NCI-H510A (cell line): ENCODE measurements around the gene ST6GALNAC3.
"Not testable (repeated sequence)": the region's sequence is repeated elsewhere in the genome, so short reads cannot be mapped to it uniquely, and the experiment has no call there.

Source experiments
- DNase-seq: peaks from one replicate; lab custom pipeline; 2025; lab: John Stamatoyannopoulos, UW

ST6GALNAC3 gene

DNA sequence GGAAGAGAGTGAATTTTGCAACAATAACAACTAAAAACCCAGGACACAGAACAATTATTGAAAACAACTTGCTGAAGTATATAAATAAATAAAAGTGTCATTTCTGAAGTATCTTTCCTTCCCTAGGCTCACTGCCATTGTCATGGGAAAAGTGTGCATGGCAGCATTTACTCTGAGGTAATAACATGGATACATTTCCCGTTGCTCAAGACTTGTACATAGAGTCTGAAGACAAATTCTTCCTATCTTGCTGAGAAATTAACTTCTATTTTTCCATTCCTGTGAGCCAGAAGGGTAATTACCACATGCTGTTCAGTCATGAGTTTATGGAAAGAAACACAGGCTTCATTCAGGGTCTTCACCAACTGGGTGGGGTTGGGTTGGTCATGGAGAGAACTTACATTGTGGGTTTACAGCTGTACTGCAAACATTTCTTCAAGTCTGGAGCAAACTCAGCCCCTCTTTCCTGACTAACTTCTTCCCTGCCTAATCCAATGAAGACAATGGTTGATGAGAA is 32.2 kb downstream of the ST6GALNAC3 start:
- DNase-seq: no peak

GRCh38 chr1:76109404-76109803 is 34.9 kb downstream of the ST6GALNAC3 start:
- DNase-seq: no peak

GRCh38 chr1:76109901-76110560 is 35.5 kb downstream of the ST6GALNAC3 start:
- DNase-seq: no peak

GRCh38 chr1:76110666-76111065 is 36.1 kb downstream of the ST6GALNAC3 start:
- DNase-seq: no peak

DNA sequence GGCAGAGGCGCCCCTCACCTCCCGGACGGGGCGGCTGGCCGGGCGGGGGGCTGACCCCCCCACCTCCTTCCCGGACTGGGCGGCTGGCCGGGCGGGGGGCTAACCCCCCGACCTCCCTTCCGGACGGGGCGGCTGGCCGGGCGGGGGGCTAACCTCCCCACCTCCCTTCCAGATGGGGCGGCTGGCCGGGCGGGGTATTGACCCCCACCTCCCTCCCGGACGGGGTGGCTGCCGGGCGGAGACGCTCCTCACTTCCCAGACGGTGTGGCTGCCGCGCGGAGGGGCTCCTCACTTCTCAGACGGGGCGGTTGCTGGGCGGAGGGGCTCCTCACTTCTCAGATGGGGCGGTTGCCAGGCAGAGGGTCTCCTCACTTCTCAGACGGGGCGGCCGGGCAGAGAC is 37.8 kb downstream of the ST6GALNAC3 start:
- not testable (repeated sequence) for DNase-seq

GRCh38 chr1:76113446-76113845 is 38.9 kb downstream of the ST6GALNAC3 start:
- no peak for DNase-seq

DNA sequence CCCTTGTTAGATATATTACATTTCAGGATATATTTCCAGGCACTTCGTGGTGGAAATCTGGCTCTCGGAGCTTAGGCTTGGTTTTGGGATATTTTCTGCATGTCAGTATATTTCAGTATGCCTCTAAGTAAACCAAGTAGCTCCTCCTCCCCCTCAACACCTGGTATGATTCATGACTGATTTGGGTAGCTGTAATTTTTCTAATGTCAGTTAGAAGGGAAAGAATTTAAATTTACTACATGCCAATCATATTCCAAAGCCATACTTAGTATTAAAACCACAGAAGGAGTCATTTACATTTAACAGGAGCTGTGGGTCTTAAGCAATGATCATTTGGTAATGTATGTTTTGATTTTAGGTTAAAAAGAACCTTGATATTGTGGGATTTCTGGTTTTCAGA is 40.6 kb downstream of the ST6GALNAC3 start:
- no peak for DNase-seq

GRCh38 chr1:76121850-76122249 is 47.3 kb downstream of the ST6GALNAC3 start:
- no peak for DNase-seq

GRCh38 chr1:76122271-76122670 is 47.7 kb downstream of the ST6GALNAC3 start:
- no peak for DNase-seq

DNA sequence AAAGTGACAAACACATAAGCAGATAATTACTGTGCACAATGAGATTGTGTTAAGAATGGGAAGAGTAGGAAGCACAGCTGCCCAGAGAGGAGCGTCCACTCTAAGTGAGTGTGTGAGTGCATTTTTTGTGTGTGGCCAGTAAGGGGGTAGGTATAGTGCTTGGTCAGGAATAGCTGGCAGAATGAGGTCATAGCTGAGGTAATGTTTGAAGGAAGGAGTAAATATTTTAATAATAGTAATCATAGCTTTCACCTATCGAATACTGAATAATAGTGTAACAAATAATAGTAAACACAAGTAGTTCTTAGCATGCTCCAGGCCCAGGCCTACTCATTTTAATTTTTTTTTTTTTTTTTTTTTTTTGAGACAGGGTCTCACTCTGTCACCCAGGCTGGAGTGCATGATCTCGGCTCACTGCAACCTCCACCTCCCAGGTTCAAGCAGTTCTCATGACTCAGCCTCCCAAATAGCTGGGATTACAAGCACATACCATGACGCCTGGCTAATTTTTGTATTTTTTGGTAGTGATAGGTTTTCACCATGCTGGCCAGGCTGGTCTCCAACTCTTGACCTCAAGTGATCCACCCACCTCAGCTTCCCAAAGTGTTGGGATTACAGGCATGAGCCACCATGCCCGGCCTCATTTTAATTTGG is 49.0 kb downstream of the ST6GALNAC3 start:
- DNase-seq: not testable (repeated sequence)

- no peak for DNase-seq
These were observed 49.6 kb downstream of the ST6GALNAC3 start for GRCh38 chr1:76124196-76124595.

- DNase-seq: no peak
These were observed 51.1 kb downstream of the ST6GALNAC3 start for GRCh38 chr1:76125473-76126219.

DNA sequence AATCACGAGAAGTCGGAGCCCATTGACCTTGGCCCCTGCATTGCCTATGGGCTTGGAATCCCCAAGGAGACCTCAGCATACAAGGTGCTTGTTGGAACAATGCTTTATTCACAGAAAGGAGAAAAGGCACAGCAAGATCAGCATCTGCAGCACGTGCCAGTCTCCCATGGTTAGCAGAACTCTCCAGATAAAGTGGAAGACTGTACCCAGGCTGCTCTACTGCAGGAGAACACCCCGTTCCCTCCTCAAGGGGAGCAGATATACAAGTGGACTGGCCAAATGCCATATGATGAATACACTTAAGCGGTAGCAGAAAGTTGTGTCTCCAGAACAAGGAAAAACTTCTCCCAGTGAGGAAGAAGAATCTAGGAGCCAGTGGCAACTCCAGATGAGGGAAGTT is 53.5 kb downstream of the ST6GALNAC3 start:
- no peak for DNase-seq

- DNase-seq: no peak
These were observed 55.2 kb downstream of the ST6GALNAC3 start for GRCh38 chr1:76129731-76130130.

- DNase-seq: no peak
These were observed 56.4 kb downstream of the ST6GALNAC3 start for GRCh38 chr1:76130992-76131391.

DNA sequence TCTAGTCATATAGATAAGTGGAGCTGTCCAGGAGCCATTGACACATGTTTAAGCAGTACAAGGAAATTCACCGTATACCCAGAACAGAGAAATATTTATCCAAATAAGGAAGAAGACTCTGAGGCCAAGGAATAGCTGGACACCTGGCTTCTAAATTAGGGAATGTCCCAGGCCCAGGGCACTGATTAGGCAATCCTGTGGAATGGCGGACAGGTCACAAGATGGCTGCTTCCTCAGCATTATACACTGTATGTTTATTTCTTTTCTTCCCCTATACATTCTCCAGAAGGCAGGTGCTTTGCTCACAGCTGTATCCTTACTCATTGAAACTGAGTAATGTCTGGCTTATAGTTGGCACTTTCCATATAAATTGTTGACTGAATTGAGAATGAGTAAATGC is 59.4 kb downstream of the ST6GALNAC3 start:
- no peak for DNase-seq

DNA sequence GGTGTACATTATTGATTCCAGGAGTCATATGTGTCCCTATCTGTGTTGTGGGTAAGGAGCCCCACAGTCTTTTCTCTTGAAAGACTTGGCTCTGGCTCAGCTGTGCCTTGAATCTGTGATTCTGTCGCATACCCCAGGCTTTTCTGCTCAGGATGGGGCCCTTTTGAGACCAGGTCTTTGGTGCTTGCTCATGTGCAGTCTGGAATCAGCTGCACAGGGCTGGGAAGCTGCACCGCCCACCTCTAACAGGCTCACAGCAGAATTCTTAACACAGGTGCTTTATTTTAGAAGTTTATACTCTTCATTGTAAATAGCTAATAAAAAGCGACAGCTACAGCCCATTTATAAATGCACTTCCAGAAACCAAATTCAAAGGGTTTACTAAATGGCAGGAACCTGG is 61.3 kb downstream of the ST6GALNAC3 start:
- no peak for DNase-seq

DNA sequence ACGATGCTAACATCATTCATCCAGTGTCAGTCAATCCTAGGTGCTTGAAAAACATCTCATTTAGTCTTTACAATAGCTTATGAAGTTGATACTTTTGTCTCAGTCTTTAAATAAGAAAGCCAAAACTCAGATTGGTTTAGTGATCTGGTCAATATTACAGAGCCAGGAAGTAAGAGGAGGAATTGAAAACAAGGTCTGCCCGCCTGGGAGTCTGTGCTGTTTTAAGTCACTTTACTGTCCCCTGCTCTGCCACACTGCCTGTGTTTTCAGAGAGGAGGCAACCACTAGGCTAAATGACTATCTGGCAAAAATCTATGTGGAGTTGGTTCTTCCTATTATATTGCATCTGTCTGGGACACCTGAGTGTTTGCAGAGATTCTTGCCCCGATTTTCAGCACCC is 62.3 kb downstream of the ST6GALNAC3 start:
- DNase-seq: no peak

DNA sequence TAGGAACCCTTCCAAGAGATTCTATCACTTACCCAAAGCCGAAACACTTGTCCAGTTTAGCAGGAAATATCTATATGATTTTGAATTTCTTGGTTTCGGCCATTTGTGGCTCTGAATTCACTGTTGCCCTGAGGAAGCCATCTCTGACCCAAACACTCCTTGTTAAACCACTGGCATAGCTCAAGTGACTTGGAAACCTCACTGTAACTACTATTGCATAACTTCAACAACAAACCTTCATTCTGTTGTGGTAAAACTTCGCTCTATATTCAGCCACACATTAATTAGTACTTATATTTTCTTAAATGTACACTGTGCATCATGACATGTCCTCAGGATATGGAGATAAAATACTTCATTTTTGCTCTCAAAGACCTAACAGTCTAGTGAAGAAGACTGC is 63.2 kb downstream of the ST6GALNAC3 start:
- no peak for DNase-seq

DNA sequence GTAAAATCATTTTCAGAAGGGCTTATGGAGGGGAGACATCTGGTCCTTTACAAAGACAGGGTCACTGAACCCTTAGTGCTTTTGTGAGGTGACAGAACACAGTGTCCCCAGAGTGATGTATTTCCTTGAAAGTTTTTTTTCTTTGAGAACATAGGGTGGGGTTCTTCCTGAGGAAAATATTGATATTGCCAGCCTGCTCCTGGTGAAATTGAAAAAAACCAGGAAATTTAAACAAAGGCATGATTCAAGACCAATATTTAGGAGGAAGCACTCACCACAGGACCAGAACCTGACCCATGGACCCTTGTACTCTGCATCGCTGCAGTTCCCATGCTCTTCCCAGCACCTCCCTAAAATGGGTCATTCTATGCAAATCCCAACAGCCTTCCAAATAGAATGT is 63.7 kb downstream of the ST6GALNAC3 start:
- DNase-seq: no peak

GRCh38 chr1:76140227-76140626 is 65.7 kb downstream of the ST6GALNAC3 start:
- DNase-seq: no peak

DNA sequence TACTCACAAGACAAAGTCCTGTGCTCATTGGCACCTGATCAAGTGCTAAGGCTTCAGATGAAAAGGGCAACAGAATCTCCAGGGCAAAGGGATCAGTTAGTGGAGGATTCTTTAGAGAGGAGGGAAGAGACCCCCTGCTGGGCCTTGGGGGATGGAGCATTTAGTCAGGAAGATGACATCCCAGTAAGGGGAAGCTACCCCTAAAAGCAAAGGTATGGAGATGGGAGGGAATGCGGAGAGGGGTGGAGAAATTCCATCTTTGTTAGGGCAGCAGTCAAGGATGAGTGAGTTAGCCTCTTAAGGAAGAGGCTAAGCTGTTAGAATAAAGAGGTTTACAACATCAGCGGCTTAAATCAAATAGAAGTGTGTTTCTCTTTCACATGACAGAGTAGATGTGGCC is 67.4 kb downstream of the ST6GALNAC3 start:
- DNase-seq: no peak
